GM19193 (cell line): ENCODE measurements around the gene CPN2.
A peak's percentile ranks its signal among the peaks of the same experiment; 100 is the strongest.

Source experiments
- POLR2A ChIP-seq: IDR thresholded peaks from 4 replicates; pipeline ENCODE4 v1.6.1; 2011; ENCODE audit not compliant: insufficient read depth, insufficient read length; ENCODE audit errors: extremely low read depth

CPN2 gene

GRCh38 chr3:194315088-194315964 lies 35.8 kb downstream of the CPN2 start:
- no peak for TF ChIP-seq POLR2A

GRCh38 chr3:194314388-194315068 lies 36.6 kb downstream of the CPN2 start:
- TF ChIP-seq POLR2A, result no peak

GRCh38 chr3:194313560-194314387 lies 37.4 kb downstream of the CPN2 start:
- no peak for TF ChIP-seq POLR2A

- no peak for TF ChIP-seq POLR2A
Observed at GRCh38 chr3:194312743-194313281, 38.3 kb downstream of the CPN2 start.

- TF ChIP-seq POLR2A, result no peak
Observed at GRCh38 chr3:194312186-194312742, 38.9 kb downstream of the CPN2 start.

- TF ChIP-seq POLR2A, result no peak
Observed at GRCh38 chr3:194311000-194311399, 40.1 kb downstream of the CPN2 start.

GRCh38 chr3:194310060-194310835 lies 40.9 kb downstream of the CPN2 start:
- TF ChIP-seq POLR2A, result no peak

- TF ChIP-seq POLR2A, result no peak
Observed at GRCh38 chr3:194308601-194309449, 42.3 kb downstream of the CPN2 start.

GRCh38 chr3:194307849-194308248 lies 43.3 kb downstream of the CPN2 start:
- TF ChIP-seq POLR2A, result no peak

GRCh38 chr3:194306771-194307640 lies 44.1 kb downstream of the CPN2 start:
- TF ChIP-seq POLR2A, result no peak

- TF ChIP-seq POLR2A, result peak; percentile 55
Observed at GRCh38 chr3:194306109-194306686, 44.9 kb downstream of the CPN2 start.
